Measurements from ENCODE around the gene MALSU1. TPM values are rescaled to one million over a fixed set of nuclear protein-coding genes. Genes with fewer than 3 reads are reported as not detected.

MALSU1 gene
- total RNA-seq, 1 donor from 2014 or later = 41.5 TPM

GRCh38 chr7:23315366-23315765 is 16.2 kb downstream of the MALSU1 start:
- peaks cover 51% of the 10 kb centered on the region for H3K36me3 Mint-ChIP-seq (ENCODE audit: low read depth, unreplicated experiment)

GRCh38 chr7:23331132-23331531 is 32.0 kb downstream of the MALSU1 start:
- peaks cover 25% of the 10 kb centered on the region for H3K36me3 Mint-ChIP-seq (ENCODE audit: low read depth, unreplicated experiment)
- H3K27ac Mint-ChIP-seq (ENCODE audit: unreplicated experiment) = no peak overlapping the region
- H3K27me3 Mint-ChIP-seq (ENCODE audit: unreplicated experiment) = peaks cover 3% of the 10 kb centered on the region

More at GRCh38 chr7:23315366-23315765, 16.2 kb downstream of the MALSU1 start:
- no peaks in the 10 kb centered on the region for H3K9me3 Mint-ChIP-seq (ENCODE audit: unreplicated experiment)
- H3K4me1 Mint-ChIP-seq (ENCODE audit: unreplicated experiment) = no peaks in the 10 kb centered on the region
- no peak for TF ChIP-seq CTCF (IDR thresholded peaks at IDR 0.05; ENCODE audit: unreplicated experiment)
- no peak overlapping the region for H3K27ac Mint-ChIP-seq (ENCODE audit: unreplicated experiment)
- H3K27me3 Mint-ChIP-seq (ENCODE audit: unreplicated experiment) = no peaks in the 10 kb centered on the region
- no peak overlapping the region for H3K4me3 Mint-ChIP-seq (ENCODE audit: unreplicated experiment)
- no peak for DNase-seq (ENCODE audit: low spot score)

GRCh38 chr7:23332193-23332592 is 33.1 kb downstream of the MALSU1 start:
- Mint-ChIP-seq H3K27me3 (ENCODE audit: unreplicated experiment) (peaks cover 3% of the 10 kb centered on the region), H3K9me3 (ENCODE audit: unreplicated experiment) (no peaks in the 10 kb centered on the region), H3K4me3 (ENCODE audit: unreplicated experiment) (no peak overlapping the region), H3K27ac (ENCODE audit: unreplicated experiment) (no peak overlapping the region), H3K36me3 (ENCODE audit: low read depth, unreplicated experiment) (peaks cover 23% of the 10 kb centered on the region), H3K4me1 (ENCODE audit: unreplicated experiment) (peaks cover 3% of the 10 kb centered on the region)
- DNase-seq (ENCODE audit: low spot score) = no peak
- TF ChIP-seq CTCF (IDR thresholded peaks at IDR 0.05; ENCODE audit: unreplicated experiment) = no peak

More at GRCh38 chr7:23331132-23331531, 32.0 kb downstream of the MALSU1 start:
- H3K4me3 Mint-ChIP-seq (ENCODE audit: unreplicated experiment) = no peak overlapping the region
- peaks cover 3% of the 10 kb centered on the region for H3K4me1 Mint-ChIP-seq (ENCODE audit: unreplicated experiment)
- no peak for TF ChIP-seq CTCF (IDR thresholded peaks at IDR 0.05; ENCODE audit: unreplicated experiment)
- DNase-seq (ENCODE audit: low spot score) = no peak
- H3K9me3 Mint-ChIP-seq (ENCODE audit: unreplicated experiment) = no peaks in the 10 kb centered on the region

GRCh38 chr7:23332910-23333612 is 33.9 kb downstream of the MALSU1 start:
- peaks cover 25% of the 10 kb centered on the region for H3K36me3 Mint-ChIP-seq (ENCODE audit: low read depth, unreplicated experiment)
- peaks cover 3% of the 10 kb centered on the region for H3K27me3 Mint-ChIP-seq (ENCODE audit: unreplicated experiment)
- no peak for DNase-seq (ENCODE audit: low spot score)
- H3K27ac Mint-ChIP-seq (ENCODE audit: unreplicated experiment) = no peak overlapping the region
- H3K4me3 Mint-ChIP-seq (ENCODE audit: unreplicated experiment) = no peak overlapping the region
- peaks cover 6% of the 10 kb centered on the region for H3K4me1 Mint-ChIP-seq (ENCODE audit: unreplicated experiment)
- no peaks in the 10 kb centered on the region for H3K9me3 Mint-ChIP-seq (ENCODE audit: unreplicated experiment)
- no peak for TF ChIP-seq CTCF (IDR thresholded peaks at IDR 0.05; ENCODE audit: unreplicated experiment)

- H3K36me3 Mint-ChIP-seq (ENCODE audit: low read depth, unreplicated experiment) = peaks cover 19% of the 10 kb centered on the region
Observed at GRCh38 chr7:23333671-23334246, 34.6 kb downstream of the MALSU1 start.

More at GRCh38 chr7:23333671-23334246, 34.6 kb downstream of the MALSU1 start:
- no peak for TF ChIP-seq CTCF (IDR thresholded peaks at IDR 0.05; ENCODE audit: unreplicated experiment)
- Mint-ChIP-seq H3K27ac (ENCODE audit: unreplicated experiment) (no peak overlapping the region), H3K9me3 (ENCODE audit: unreplicated experiment) (no peaks in the 10 kb centered on the region), H3K27me3 (ENCODE audit: unreplicated experiment) (peaks cover 2% of the 10 kb centered on the region), H3K4me1 (ENCODE audit: unreplicated experiment) (peaks cover 6% of the 10 kb centered on the region), H3K4me3 (ENCODE audit: unreplicated experiment) (no peak overlapping the region)
- DNase-seq (ENCODE audit: low spot score) = no peak

Measured in endothelial cell (in vitro differentiated cells).